ENCODE results near the gene KLHL29.

Gene KLHL29

DNA sequence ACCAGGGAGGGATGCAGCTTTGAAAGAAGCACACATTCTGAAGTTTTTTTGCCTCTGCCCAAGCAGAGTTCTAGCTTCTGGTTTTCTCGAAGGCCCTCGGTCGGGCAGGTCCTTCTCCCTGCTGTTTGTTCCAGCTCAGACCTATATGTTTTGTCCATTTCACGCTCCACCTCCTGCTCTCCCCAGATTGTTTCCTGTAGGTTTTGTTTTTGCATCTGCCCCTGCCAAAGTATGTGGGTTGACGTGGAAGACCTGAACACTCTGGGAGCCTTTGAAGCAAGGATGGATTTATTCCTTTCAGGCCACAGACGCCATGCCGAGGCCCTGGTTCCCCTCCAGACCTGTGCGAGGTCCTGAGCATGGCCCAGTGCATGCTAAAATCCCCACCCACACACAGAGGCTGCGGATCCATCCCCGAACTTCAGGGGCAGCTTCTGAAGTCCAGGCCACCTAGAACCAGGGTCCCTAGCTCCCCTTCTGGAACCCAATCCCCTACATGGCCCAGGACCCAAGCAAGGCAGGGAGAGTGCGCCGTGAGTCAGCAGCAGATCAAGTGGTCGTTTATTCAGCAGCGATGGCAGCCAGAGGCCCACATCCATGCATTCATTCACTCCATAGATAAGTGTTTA, 205.4 kb downstream of the KLHL29 start:
- Histone ChIP-seq H3K4me1 (ENCODE audit: insufficient read depth, low read length, poor library complexity, severe bottlenecking) (no peaks in the 10 kb centered on the region), H3K4me3 (ENCODE audit: low read length, poor library complexity, severe bottlenecking) (no peak overlapping the region), H3K79me2 (ENCODE audit: insufficient read depth, low read length) (no peaks in the 10 kb centered on the region), H4K20me1 (ENCODE audit: insufficient read depth, low read length, poor library complexity, severe bottlenecking) (no peaks in the 10 kb centered on the region), H3K9me2 (replicated peaks; ENCODE audit: low read depth, low read length) (no peaks in the 10 kb centered on the region), H3K4me2 (ENCODE audit: low read depth, low read length, poor library complexity, severe bottlenecking) (no peak overlapping the region), H3K9ac (ENCODE audit: low read depth, low read length, poor library complexity, severe bottlenecking) (no peak overlapping the region), H2AFZ (ENCODE audit: low read length) (no peak overlapping the region), H3K9me3 (ENCODE audit: insufficient read depth, low read depth, low read length) (no peaks in the 10 kb centered on the region), H3K36me3 (ENCODE audit: insufficient read depth, low read length) (no peaks in the 10 kb centered on the region), H3K27me3 (ENCODE audit: insufficient read depth, low read length, poor library complexity, severe bottlenecking) (no peaks in the 10 kb centered on the region), H3F3A (ENCODE audit: low read depth) (no peaks in the 10 kb centered on the region)
- no peak for TF ChIP-seq EZH2phosphoT487 (IDR thresholded peaks at IDR 0.05; ENCODE audit: borderline replicate concordance)
- TF ChIP-seq, protein P1, sequence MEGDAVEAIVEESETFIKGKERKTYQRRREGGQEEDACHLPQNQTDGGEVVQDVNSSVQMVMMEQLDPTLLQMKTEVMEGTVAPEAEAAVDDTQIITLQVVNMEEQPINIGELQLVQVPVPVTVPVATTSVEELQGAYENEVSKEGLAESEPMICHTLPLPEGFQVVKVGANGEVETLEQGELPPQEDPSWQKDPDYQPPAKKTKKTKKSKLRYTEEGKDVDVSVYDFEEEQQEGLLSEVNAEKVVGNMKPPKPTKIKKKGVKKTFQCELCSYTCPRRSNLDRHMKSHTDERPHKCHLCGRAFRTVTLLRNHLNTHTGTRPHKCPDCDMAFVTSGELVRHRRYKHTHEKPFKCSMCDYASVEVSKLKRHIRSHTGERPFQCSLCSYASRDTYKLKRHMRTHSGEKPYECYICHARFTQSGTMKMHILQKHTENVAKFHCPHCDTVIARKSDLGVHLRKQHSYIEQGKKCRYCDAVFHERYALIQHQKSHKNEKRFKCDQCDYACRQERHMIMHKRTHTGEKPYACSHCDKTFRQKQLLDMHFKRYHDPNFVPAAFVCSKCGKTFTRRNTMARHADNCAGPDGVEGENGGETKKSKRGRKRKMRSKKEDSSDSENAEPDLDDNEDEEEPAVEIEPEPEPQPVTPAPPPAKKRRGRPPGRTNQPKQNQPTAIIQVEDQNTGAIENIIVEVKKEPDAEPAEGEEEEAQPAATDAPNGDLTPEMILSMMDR (conservative IDR thresholded peaks at IDR 0.05; ENCODE audit: low read length), result no peak

- Histone ChIP-seq H2AFZ (ENCODE audit: low read length) (no peak overlapping the region), H4K20me1 (ENCODE audit: insufficient read depth, low read length, poor library complexity, severe bottlenecking) (no peaks in the 10 kb centered on the region), H3K4me2 (ENCODE audit: low read depth, low read length, poor library complexity, severe bottlenecking) (no peak overlapping the region), H3K9me2 (replicated peaks; ENCODE audit: low read depth, low read length) (no peaks in the 10 kb centered on the region), H3K9ac (ENCODE audit: low read depth, low read length, poor library complexity, severe bottlenecking) (no peak overlapping the region), H3K27me3 (ENCODE audit: insufficient read depth, low read length, poor library complexity, severe bottlenecking) (no peaks in the 10 kb centered on the region), H3K4me3 (ENCODE audit: low read length, poor library complexity, severe bottlenecking) (no peak overlapping the region), H3K4me1 (ENCODE audit: insufficient read depth, low read length, poor library complexity, severe bottlenecking) (no peaks in the 10 kb centered on the region), H3K36me3 (ENCODE audit: insufficient read depth, low read length) (no peaks in the 10 kb centered on the region), H3F3A (ENCODE audit: low read depth) (no peaks in the 10 kb centered on the region), H3K79me2 (ENCODE audit: insufficient read depth, low read length) (no peaks in the 10 kb centered on the region), H3K9me3 (ENCODE audit: insufficient read depth, low read depth, low read length) (no peaks in the 10 kb centered on the region)
- TF ChIP-seq, protein P1 (conservative IDR thresholded peaks at IDR 0.05; ENCODE audit: low read length), result no peak
- no peak for TF ChIP-seq EZH2phosphoT487 (IDR thresholded peaks at IDR 0.05; ENCODE audit: borderline replicate concordance)
Measured at GRCh38 chr2:23591111-23591510, 206.1 kb downstream of the KLHL29 start.

DNA sequence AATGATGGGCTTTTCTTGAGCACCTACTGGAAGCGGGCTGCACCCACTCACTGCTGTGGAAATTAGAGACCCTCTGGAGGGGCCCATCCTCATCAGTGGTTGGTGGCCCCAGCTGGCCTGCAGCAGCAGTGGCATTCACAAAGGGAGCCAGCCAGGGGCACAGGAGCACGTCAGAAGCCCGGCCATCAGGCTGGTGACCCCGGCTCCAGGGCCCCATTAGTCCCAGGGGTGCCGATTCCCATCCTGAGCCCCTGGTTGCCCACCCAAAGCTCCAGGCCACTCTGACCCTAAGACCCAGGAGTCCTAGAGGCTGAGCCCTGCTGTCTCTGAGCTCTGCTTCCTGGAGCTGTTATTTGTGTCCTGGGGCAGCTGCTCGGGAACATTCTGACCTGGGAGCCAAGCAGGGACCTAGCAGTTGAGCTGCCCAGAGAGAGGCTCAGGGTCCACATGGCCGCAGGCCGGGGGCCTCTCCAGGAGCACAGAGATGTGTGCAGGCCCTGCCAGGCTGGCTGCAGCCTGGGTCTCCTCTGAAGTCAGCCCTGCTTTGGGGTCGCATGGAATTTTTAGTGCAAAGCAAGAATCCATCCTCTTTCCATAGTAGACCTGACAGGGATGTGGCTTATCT, 207.2 kb downstream of the KLHL29 start:
- Histone ChIP-seq H3K79me2 (ENCODE audit: insufficient read depth, low read length) (no peaks in the 10 kb centered on the region), H2AFZ (ENCODE audit: low read length) (no peak overlapping the region), H3K9me3 (ENCODE audit: insufficient read depth, low read depth, low read length) (no peaks in the 10 kb centered on the region), H3F3A (ENCODE audit: low read depth) (no peaks in the 10 kb centered on the region), H3K4me3 (ENCODE audit: low read length, poor library complexity, severe bottlenecking) (no peak overlapping the region), H3K27me3 (ENCODE audit: insufficient read depth, low read length, poor library complexity, severe bottlenecking) (no peaks in the 10 kb centered on the region), H3K4me2 (ENCODE audit: low read depth, low read length, poor library complexity, severe bottlenecking) (no peak overlapping the region), H3K9ac (ENCODE audit: low read depth, low read length, poor library complexity, severe bottlenecking) (no peak overlapping the region), H3K4me1 (ENCODE audit: insufficient read depth, low read length, poor library complexity, severe bottlenecking) (no peaks in the 10 kb centered on the region), H3K36me3 (ENCODE audit: insufficient read depth, low read length) (no peaks in the 10 kb centered on the region), H4K20me1 (ENCODE audit: insufficient read depth, low read length, poor library complexity, severe bottlenecking) (no peaks in the 10 kb centered on the region), H3K9me2 (replicated peaks; ENCODE audit: low read depth, low read length) (no peaks in the 10 kb centered on the region)
- TF ChIP-seq EZH2phosphoT487 (IDR thresholded peaks at IDR 0.05; ENCODE audit: borderline replicate concordance), result no peak
- TF ChIP-seq, protein P1 (conservative IDR thresholded peaks at IDR 0.05; ENCODE audit: low read length), result no peak

All from Loucy (cell line).